SK-N-SH (cell line): Measurements from ENCODE around the gene RBPJL. TPM values are rescaled to one million over a fixed set of nuclear protein-coding genes. Genes with fewer than 3 reads are reported as not detected.

Source experiments
- CTCF ChIA-PET: fragments of 300-600, 350-600 bp; formaldehyde crosslinking; extraction: SDS; loops from one replicate; lab custom pipeline; 2021; lab: Yijun Ruan, JAX
- POLR2A ChIA-PET: fragments of 350-600 bp; sonication (Branson Sonifier 250); formaldehyde crosslinking; extraction: SDS; loops from one replicate; lab custom pipeline; 2020; ENCODE audit warnings: antibody characterized with exemption, inconsistent platforms; lab: Yijun Ruan, JAX
- DNase-seq: peaks from one replicate; pipeline ENCODE4 v3.0.0; 2012
- H2AFZ ChIP-seq: fragments of 200-600 bp; sonication (generic); 2 replicates; pipeline ENCODE4 v1.8.1; 2016; ENCODE audit warnings: antibody characterized with exemption, mild to moderate bottlenecking, low read depth
- H3F3A ChIP-seq: fragments of 200-600 bp; sonication (generic); replicated peaks from 2 replicates; pipeline ENCODE3; 2016; ENCODE audit warnings: antibody characterized with exemption, mild to moderate bottlenecking; ENCODE audit not compliant: insufficient read depth
- H3K27ac ChIP-seq, 2 experiments: fragments of 200-500 bp in 1 of 2; fragments of 200-600 bp in 1 of 2; sonication (Bioruptor generic) in 1 of 2; sonication (generic), shearing (Covaris generic) in 1 of 2; 2 replicates each; pipeline versions ENCODE4 v1.5.1 to v1.6.1; 2014 to 2016; ENCODE audit warnings: low read depth in 2 of 2, inconsistent platforms in 1 of 2, low read length in 1 of 2, mild to moderate bottlenecking in 1 of 2, mixed read lengths in 1 of 2
- H3K27me3 ChIP-seq: fragments of 200-600 bp; sonication (generic), shearing (Covaris generic); 2 replicates; pipeline ENCODE4 v1.6.1; 2016; ENCODE audit warnings: mixed run types; ENCODE audit not compliant: insufficient read depth
- H3K36me3 ChIP-seq, 2 experiments: fragments of 200-500 bp in 1 of 2; fragments of 200-600 bp in 1 of 2; sonication (Bioruptor generic) in 1 of 2; sonication (generic) in 1 of 2; replicated peaks in 1 of 2; 2 replicates each; pipeline versions ENCODE3 to v1.5.1; 2014 to 2016; ENCODE audit warnings: low read length in 1 of 2, mild to moderate bottlenecking in 1 of 2; ENCODE audit not compliant: insufficient read depth in 2 of 2, control insufficient read depth in 1 of 2
- H3K4me1 ChIP-seq, 2 experiments: fragments of 200-500 bp in 1 of 2; fragments of 200-600 bp in 1 of 2; sonication (Bioruptor generic) in 1 of 2; sonication (generic), shearing (Covaris generic) in 1 of 2; 2 replicates each; pipeline versions ENCODE4 v1.5.1 to v1.6.1; 2014 to 2016; ENCODE audit warnings: low read depth in 1 of 2, low read length in 1 of 2, mixed run types in 1 of 2; ENCODE audit not compliant: insufficient read depth in 2 of 2, control insufficient read depth in 1 of 2
- H3K4me2 ChIP-seq: fragments of 200-600 bp; sonication (generic), shearing (Covaris generic); 2 replicates; pipeline ENCODE4 v1.6.1; 2017; ENCODE audit warnings: mixed run types
- H3K4me3 ChIP-seq, 2 experiments: fragments of 200-500 bp in 1 of 2; fragments of 200-600 bp in 1 of 2; sonication (Bioruptor generic) in 1 of 2; sonication (generic), shearing (Covaris generic) in 1 of 2; 2 replicates each; pipeline versions ENCODE4 v1.5.1 to v1.8.1; 2014 to 2016; ENCODE audit warnings: low read depth in 2 of 2, inconsistent platforms in 1 of 2, low read length in 1 of 2, mild to moderate bottlenecking in 1 of 2, mixed read lengths in 1 of 2, moderate library complexity in 1 of 2
- H3K79me2 ChIP-seq: fragments of 200-600 bp; sonication (generic); 2 replicates; pipeline ENCODE4 v1.8.1; 2017; ENCODE audit warnings: mild to moderate bottlenecking; ENCODE audit not compliant: insufficient read depth
- H3K9ac ChIP-seq: fragments of 200-600 bp; sonication (generic); 2 replicates; pipeline ENCODE4 v1.6.1; 2017; ENCODE audit warnings: mixed run types
- H3K9me2 ChIP-seq: fragments of 200-600 bp; sonication (generic); 2 replicates; pipeline ENCODE4 v1.6.1; 2017; ENCODE audit warnings: mixed run types
- H3K9me3 ChIP-seq: fragments of 200-600 bp; sonication (generic); 2 replicates; pipeline ENCODE4 v1.6.1; 2017; ENCODE audit warnings: mixed run types, mild to moderate bottlenecking, moderate library complexity
- H4K20me1 ChIP-seq: fragments of 200-600 bp; sonication (generic); 2 replicates; pipeline ENCODE4 v1.6.1; 2017; ENCODE audit warnings: mild to moderate bottlenecking, mixed run types; ENCODE audit not compliant: insufficient read depth
- EZH2phosphoT487 ChIP-seq: fragments of 200-600 bp; sonication (generic); IDR thresholded peaks from 2 replicates; pipeline ENCODE4 v1.6.1; 2017; ENCODE audit warnings: low read depth, mixed run types, mild to moderate bottlenecking, antibody characterized with exemption, moderate library complexity, borderline replicate concordance
- FOXJ3 ChIP-seq: sonication (generic); formaldehyde crosslinking; IDR thresholded peaks from 2 replicates; pipeline ENCODE4 v1.5.1; 2020; ENCODE audit warnings: mild to moderate bottlenecking, missing genetic modification reagents
- FOXM1 ChIP-seq: IDR thresholded peaks from 2 replicates; pipeline ENCODE4 v1.4.0; 2012; ENCODE audit warnings: low read depth, mild to moderate bottlenecking
- GABPA ChIP-seq: IDR thresholded peaks from 2 replicates; pipeline ENCODE4 v1.4.0; 2012; ENCODE audit warnings: low read depth, mild to moderate bottlenecking
- GATA2 ChIP-seq: sonication (generic); formaldehyde crosslinking; IDR thresholded peaks from 2 replicates; pipeline ENCODE4 v1.5.0; 2020; ENCODE audit warnings: mild to moderate bottlenecking, missing genetic modification reagents
- IRF3 ChIP-seq: fragments of 150-350 bp; IDR thresholded peaks from 2 replicates; pipeline ENCODE4 v1.6.1; 2016; ENCODE audit warnings: mild to moderate bottlenecking, low read depth, low read length
- MAX ChIP-seq: IDR thresholded peaks from 2 replicates; pipeline ENCODE4 v1.4.0; 2012; ENCODE audit warnings: low read depth
- MXI1 ChIP-seq: IDR thresholded peaks from 2 replicates; pipeline ENCODE4 v1.6.1; 2012; ENCODE audit warnings: mild to moderate bottlenecking, low read depth, low read length, improper control_type of control experiment
- NFIC ChIP-seq: IDR thresholded peaks from 2 replicates; pipeline ENCODE4 v1.4.0; 2012; ENCODE audit warnings: borderline replicate concordance
- NRF1 ChIP-seq: IDR thresholded peaks from 2 replicates; pipeline ENCODE4 v1.6.1; 2012; ENCODE audit warnings: low read depth, mild to moderate bottlenecking, low read length
- POLR2AphosphoS5 ChIP-seq: IDR thresholded peaks from 2 replicates; pipeline ENCODE4 v1.6.1; 2012; ENCODE audit warnings: low read depth, low read length
- RAD21 ChIP-seq: IDR thresholded peaks from 2 replicates; pipeline ENCODE4 v1.6.1; 2012; ENCODE audit warnings: mild to moderate bottlenecking, low read length
- RCOR1 ChIP-seq: fragments of 150-350 bp; IDR thresholded peaks from 2 replicates; pipeline ENCODE4 v1.6.1; 2017; ENCODE audit warnings: antibody characterized with exemption, low read length
- REST ChIP-seq: IDR thresholded peaks from 2 replicates; pipeline ENCODE4 v1.6.1; 2012; ENCODE audit warnings: mild to moderate bottlenecking, low read depth, low read length, moderate library complexity
- RFX5 ChIP-seq: IDR thresholded peaks from 2 replicates; pipeline ENCODE4 v1.6.1; 2012; ENCODE audit warnings: mild to moderate bottlenecking, improper control_type of control experiment, low read length
- RXRA ChIP-seq: IDR thresholded peaks from 2 replicates; pipeline ENCODE4 v1.4.0; 2012; ENCODE audit warnings: low read depth, mild to moderate bottlenecking, borderline replicate concordance
- SIN3A ChIP-seq: IDR thresholded peaks from 2 replicates; pipeline ENCODE4 v1.6.1; 2012; ENCODE audit warnings: low read depth, mild to moderate bottlenecking, low read length, moderate library complexity, borderline replicate concordance
- SMC3 ChIP-seq: IDR thresholded peaks from 2 replicates; pipeline ENCODE4 v1.6.1; 2012; ENCODE audit warnings: low read depth, low read length, improper control_type of control experiment
- TAF1 ChIP-seq: IDR thresholded peaks from 2 replicates; pipeline ENCODE4 v1.6.1; 2012; ENCODE audit warnings: low read depth, mild to moderate bottlenecking, low read length, moderate library complexity, borderline replicate concordance
- TCF12 ChIP-seq: IDR thresholded peaks from 2 replicates; pipeline ENCODE4 v1.4.0; 2012
- TEAD4 ChIP-seq: IDR thresholded peaks from 2 replicates; pipeline ENCODE4 v1.4.0; 2012; ENCODE audit warnings: mild to moderate bottlenecking, borderline replicate concordance; ENCODE audit not compliant: insufficient read depth
- USF1 ChIP-seq: IDR thresholded peaks from 2 replicates; pipeline ENCODE4 v1.4.0; 2012; ENCODE audit warnings: low read depth, borderline replicate concordance
- YY1 ChIP-seq: IDR thresholded peaks from 2 replicates; pipeline ENCODE4 v1.4.0; 2012; ENCODE audit warnings: low read depth, mild to moderate bottlenecking
- WGBS: methylation state at CpG from one replicate; pipeline ENCODE4 v1.1.6; 2017; ENCODE audit warnings: low lambda C conversion rate; 5-methylcytosine and 5-hydroxymethylcytosine counted together
- polyA plus RNA-seq, 3 experiments: library from polyadenylated mRNA; depleted of rRNA; stranded (reverse); fragments of >200 nt; gene quantifications; 2 replicates each; pipeline ENCODE4 v1.2.3, GENCODE V29; 2012

Gene RBPJL
- polyA plus RNA-seq, 1 of the 3 experiments (the other 2 are of a cell fraction), result not detected

GRCh38 chr20:45366192-45366591 lies 59.6 kb downstream of the RBPJL start:
- Histone ChIP-seq H2AFZ (no peak overlapping the region), H3K9ac (no peak overlapping the region), H3K36me3 (peaks cover 32 to 41% of the 10 kb centered on the region in 2 experiments), H4K20me1 (no peaks in the 10 kb centered on the region), H3K79me2 (peaks cover 27% of the 10 kb centered on the region), H3K4me2 (no peak overlapping the region), H3F3A (no peaks in the 10 kb centered on the region), H3K9me2 (no peaks in the 10 kb centered on the region), H3K27me3 (no peaks in the 10 kb centered on the region), H3K9me3 (no peaks in the 10 kb centered on the region), H3K27ac (no peak overlapping the region), H3K4me3 (no peak overlapping the region), H3K4me1 (peaks cover 0 to 9% of the 10 kb centered on the region in 2 experiments; a peak in 1 of 4 replicates)
- TF ChIP-seq RCOR1 (no peak), GATA2 (CRISPR knock-in tag) (no peak), NFIC (no peak), REST (no peak), TEAD4 (no peak), SMC3 (no peak), NRF1 (no peak), EZH2phosphoT487 (no peak), TCF12 (no peak), FOXJ3 (CRISPR knock-in tag) (no peak), MXI1 (no peak), FOXM1 (no peak), USF1 (no peak)
- DNase-seq, result no peak
- POLR2A ChIA-PET, result no interaction called here
- CTCF ChIA-PET, result interaction anchor here (0.9 to 15.6 kb wide), 7 partner anchors 10 to 406 kb away, joined by 3 to 143 read pairs (median 3); no protein-coding TSS in a partner anchor
- WGBS, result 94% methylated on average over 1 of the region's 1 CpG

- no peak overlapping the region for H3K9ac ChIP-seq
- H3K27me3 ChIP-seq, result no peaks in the 10 kb centered on the region
- H3K79me2 ChIP-seq, result peaks cover 27% of the 10 kb centered on the region
- ChIA-PET POLR2A (no interaction called here), CTCF (interaction anchor here (0.9 to 15.6 kb wide), 6 partner anchors 10 to 405 kb away, joined by 3 to 143 read pairs (median 4); no protein-coding TSS in a partner anchor)
- peaks cover 32 to 41% of the 10 kb centered on the region in 2 experiments for H3K36me3 ChIP-seq
- H3K4me3 ChIP-seq, result no peak overlapping the region
- H3K27ac ChIP-seq, result no peak overlapping the region
- peaks cover 0 to 9% of the 10 kb centered on the region in 2 experiments; a peak in 1 of 4 replicates for H3K4me1 ChIP-seq
- no peaks in the 10 kb centered on the region for H3K9me2 ChIP-seq
- no peaks in the 10 kb centered on the region for H4K20me1 ChIP-seq
- H2AFZ ChIP-seq, result no peak overlapping the region
- DNase-seq, result no peak
- 93% methylated on average over 11 of the region's 11 CpGs for WGBS
- no peaks in the 10 kb centered on the region for H3F3A ChIP-seq
- H3K9me3 ChIP-seq, result no peaks in the 10 kb centered on the region
- no peak overlapping the region for H3K4me2 ChIP-seq
- TF ChIP-seq EZH2phosphoT487 (no peak), GABPA (no peak), RAD21 (no peak), FOXM1 (no peak), RXRA (no peak), TAF1 (no peak), RFX5 (no peak), USF1 (no peak), MAX (no peak), TEAD4 (no peak), IRF3 (no peak), YY1 (no peak), NFIC (no peak), SIN3A (no peak), POLR2AphosphoS5 (no peak)
Measured at GRCh38 chr20:45366631-45367030, 60.0 kb downstream of the RBPJL start.
